Trophoblast cell (in vitro differentiated cells and primary cell): ENCODE data around the gene SMG1. TPM values are rescaled to one million over a fixed set of nuclear protein-coding genes. Genes with fewer than 3 reads are reported as not detected.
"Not testable (repeated sequence)": the region's sequence is repeated elsewhere in the genome, so short reads cannot be mapped to it uniquely, and the experiment has no call there.

ENCODE experiments used
- DNase-seq, 2 donors: peaks; one replicate each; pipeline ENCODE4 v3.0.0-alpha.2; 2016
- H2AFZ ChIP-seq: 2 replicates; pipeline ENCODE4 v1.6.1; 2013; ENCODE audit warnings: low read length, moderate library complexity, mild to moderate bottlenecking; ENCODE audit not compliant: insufficient read depth, poor library complexity
- H2AK5ac ChIP-seq: 2 replicates; pipeline ENCODE4 v1.6.1; 2013; ENCODE audit warnings: mild to moderate bottlenecking, low read length
- H2BK120ac ChIP-seq: 2 replicates; pipeline ENCODE4 v1.6.1; 2013; ENCODE audit warnings: low read length, mild to moderate bottlenecking, moderate library complexity; ENCODE audit not compliant: insufficient read depth, poor library complexity
- H2BK12ac ChIP-seq: 2 replicates; pipeline ENCODE4 v1.6.1; 2013; ENCODE audit warnings: mild to moderate bottlenecking, low read length, moderate library complexity
- H2BK5ac ChIP-seq: 2 replicates; pipeline ENCODE4 v1.6.1; 2013; ENCODE audit warnings: low read length, low read depth, moderate library complexity, mild to moderate bottlenecking; ENCODE audit not compliant: poor library complexity
- H3K14ac ChIP-seq: 2 replicates; pipeline ENCODE4 v1.6.1; 2013; ENCODE audit warnings: mild to moderate bottlenecking, low read length
- H3K18ac ChIP-seq: 2 replicates; pipeline ENCODE4 v1.6.1; 2013; ENCODE audit warnings: mild to moderate bottlenecking, low read length
- H3K23ac ChIP-seq: 2 replicates; pipeline ENCODE4 v1.6.1; 2013; ENCODE audit warnings: low read length
- H3K27ac ChIP-seq: 2 replicates; pipeline ENCODE4 v1.5.1; 2013; ENCODE audit warnings: low read depth, mild to moderate bottlenecking, inconsistent platforms, low read length, moderate library complexity
- H3K27me3 ChIP-seq: 2 replicates; pipeline ENCODE4 v1.6.1; 2013; ENCODE audit warnings: inconsistent platforms, mild to moderate bottlenecking, low read length, moderate library complexity; ENCODE audit not compliant: insufficient read depth
- H3K36me3 ChIP-seq, 2 experiments: 1 replicate in 1 of 2; 2 replicates in 1 of 2; pipeline ENCODE4 v1.6.1; 2013; ENCODE audit warnings: low read length in 2 of 2, mild to moderate bottlenecking in 2 of 2, moderate library complexity in 1 of 2; ENCODE audit not compliant: insufficient read depth in 2 of 2, control insufficient read depth in 1 of 2
- H3K4ac ChIP-seq: 2 replicates; pipeline ENCODE4 v1.6.1; 2013; ENCODE audit warnings: low read depth, mild to moderate bottlenecking, low read length, moderate library complexity
- H3K4me1 ChIP-seq, 2 experiments: 1 replicate in 1 of 2; 2 replicates in 1 of 2; pipeline ENCODE4 v1.6.1; 2013; ENCODE audit warnings: low read length in 2 of 2, mild to moderate bottlenecking in 2 of 2, moderate library complexity in 1 of 2; ENCODE audit not compliant: insufficient read depth in 2 of 2, control insufficient read depth in 1 of 2
- H3K4me2 ChIP-seq: 2 replicates; pipeline ENCODE4 v1.6.1; 2013; ENCODE audit warnings: inconsistent platforms, mild to moderate bottlenecking, low read length, moderate library complexity
- H3K4me3 ChIP-seq: 2 replicates; pipeline ENCODE4 v1.5.1; 2013; ENCODE audit warnings: mild to moderate bottlenecking, low read depth, low read length, inconsistent platforms
- H3K79me1 ChIP-seq: one replicate; pipeline ENCODE4 v1.6.1; 2013; ENCODE audit warnings: low read length
- H3K79me2 ChIP-seq: 2 replicates; pipeline ENCODE4 v1.6.1; 2013; ENCODE audit warnings: low read length, mild to moderate bottlenecking; ENCODE audit not compliant: control insufficient read depth, insufficient read depth, poor library complexity
- H3K9ac ChIP-seq: 2 replicates; pipeline ENCODE4 v1.6.1; 2013; ENCODE audit warnings: mild to moderate bottlenecking, low read length
- H3K9me3 ChIP-seq: 2 replicates; pipeline ENCODE4 v1.6.1; 2013; ENCODE audit warnings: low read depth, mild to moderate bottlenecking, control low read depth, inconsistent platforms, low read length; ENCODE audit not compliant: insufficient read depth
- H4K12ac ChIP-seq: 2 replicates; pipeline ENCODE4 v1.6.1; 2013; ENCODE audit warnings: low read depth, mild to moderate bottlenecking, low read length, moderate library complexity
- H4K8ac ChIP-seq: 2 replicates; pipeline ENCODE4 v1.6.1; 2013; ENCODE audit warnings: low read depth, mild to moderate bottlenecking, low read length, moderate library complexity
- H4K91ac ChIP-seq: one replicate; pipeline ENCODE4 v1.6.1; 2013; ENCODE audit warnings: low read depth, mild to moderate bottlenecking, low read length, moderate library complexity
- WGBS: extraction: QIAGEN DNeasy Blood & Tissue Kit; methylation state at CpG from one replicate; pipeline ENCODE4 v1.1.7; 2013; ENCODE audit warnings: missing lambda C conversion rate; ENCODE audit not compliant: insufficient read length, insufficient coverage; ENCODE audit errors: extremely low coverage; 5-methylcytosine and 5-hydroxymethylcytosine counted together
- polyA plus RNA-seq: library from polyadenylated mRNA; stranded (reverse); fragments of 200-250 nt; gene quantifications from 2 replicates; pipeline ENCODE4 v1.2.3, GENCODE V29; 2013

Gene SMG1
- polyA plus RNA-seq: 15.8 and 16.6 TPM in 2 replicates

DNA sequence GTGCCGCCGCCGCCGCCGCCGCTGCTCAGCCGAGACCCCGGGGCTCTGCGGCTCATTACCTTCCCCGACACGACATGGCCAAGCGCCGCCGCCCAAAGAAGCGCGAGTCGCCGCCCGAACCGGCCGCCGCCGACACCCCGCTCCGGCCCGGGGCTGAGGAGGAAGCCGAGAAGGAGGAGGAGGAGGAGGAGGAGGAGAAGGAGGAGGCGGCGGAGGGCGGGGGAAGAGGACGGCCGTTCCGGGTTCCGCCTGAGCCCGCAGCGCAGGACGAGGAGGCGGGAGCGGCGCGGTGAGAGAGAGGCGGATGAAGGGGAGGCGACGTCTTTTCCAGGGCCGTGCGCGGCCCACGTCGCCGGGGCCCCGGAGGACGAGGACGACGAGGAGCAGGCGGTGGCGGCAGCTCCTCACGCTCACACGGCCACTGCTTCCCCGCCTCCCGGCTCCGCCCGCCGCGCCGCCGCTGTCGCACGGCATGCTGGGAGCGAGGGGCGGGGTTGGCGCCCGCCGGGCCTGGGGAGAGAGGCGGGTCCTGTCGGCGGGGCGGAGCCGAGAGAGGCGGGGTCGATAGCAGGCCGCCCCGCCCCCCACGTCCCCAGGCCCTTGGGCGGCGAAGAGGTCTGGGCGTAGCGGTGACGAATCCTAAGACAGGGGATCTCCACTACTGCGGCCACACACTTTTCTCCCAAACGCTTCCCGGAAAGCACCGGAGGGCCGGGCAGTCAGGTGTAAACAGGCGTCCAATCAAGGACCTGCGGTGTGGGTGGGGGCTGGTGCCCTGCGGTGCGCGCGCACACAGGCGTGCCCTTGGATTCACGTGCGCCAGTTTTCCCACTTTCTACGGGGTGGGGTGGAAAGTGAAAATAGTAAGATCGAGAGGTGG, at the start of gene SMG1:
SMG1 (minus strand) TSS at position 423 of the 880 bp plus-strand sequence; CDS start at position 56, 367 bp downstream.
- H2BK5ac ChIP-seq: peak within 1 kb of the TSS; percentile 96
- peak within 1 kb of the TSS; percentile 87 for H3K4me2 ChIP-seq
- no CpG with 5 or more reads among the region's 104 CpGs for WGBS
- peak within 1 kb of the TSS; percentile 98 for H3K14ac ChIP-seq
- H3K79me1 ChIP-seq, H3K27me3 ChIP-seq, H3K36me3 ChIP-seq, H3K9me3 ChIP-seq, H2BK12ac ChIP-seq, H3K23ac ChIP-seq, H3K79me2 ChIP-seq, H2AK5ac ChIP-seq, H3K4me1 ChIP-seq: not testable (repeated sequence)
- H3K4ac ChIP-seq: peak within 1 kb of the TSS; percentile 80
- peak within 1 kb of the TSS; percentile 94 for H4K12ac ChIP-seq
- peak; percentile 99 for DNase-seq
- H2AFZ ChIP-seq: peak within 1 kb of the TSS; percentile 86
- peak within 1 kb of the TSS; percentile 95 for H3K27ac ChIP-seq
- peak within 1 kb of the TSS; percentile 95 for H4K8ac ChIP-seq
- H3K18ac ChIP-seq: peak within 1 kb of the TSS; percentile 97
- peak within 1 kb of the TSS; percentile 89 for H3K9ac ChIP-seq
- H4K91ac ChIP-seq: peak within 1 kb of the TSS; percentile 89
- H2BK120ac ChIP-seq: peak within 1 kb of the TSS; percentile 77
- H3K4me3 ChIP-seq: peak within 1 kb of the TSS; percentile 94

DNA sequence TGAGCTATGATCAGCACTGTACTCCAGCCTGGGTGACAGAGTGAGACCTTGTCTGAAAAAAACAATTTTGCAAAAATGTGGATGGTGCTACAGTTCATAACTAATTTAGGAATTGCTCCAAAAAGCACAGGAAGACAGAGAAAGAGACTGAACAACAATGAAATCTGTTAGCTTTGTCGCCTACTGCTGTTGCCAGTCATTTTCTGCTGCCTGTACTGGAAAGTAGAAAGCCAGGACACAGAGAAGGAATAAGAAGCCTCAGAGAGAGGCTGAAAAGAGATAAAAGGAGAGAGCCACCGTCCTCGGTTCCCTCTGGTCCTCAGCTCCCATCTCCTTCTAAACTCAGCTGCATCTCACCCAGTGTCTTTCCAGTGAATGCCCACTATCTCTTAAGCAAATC, 48.9 kb upstream of the SMG1 start:
- no peak for DNase-seq
- Histone ChIP-seq H3K9me3 (no peaks in the 10 kb centered on the region), H3K23ac (no peak overlapping the region), H2BK120ac (no peak overlapping the region), H3K4me2 (no peak overlapping the region), H3K27ac (no peak overlapping the region), H2BK5ac (no peak overlapping the region), H4K8ac (no peak overlapping the region), H4K12ac (no peak overlapping the region), H3K27me3 (no peaks in the 10 kb centered on the region), H2AK5ac (no peak overlapping the region), H3K9ac (no peak overlapping the region), H3K14ac (no peak overlapping the region), H3K36me3 (no peaks in the 10 kb centered on the region), H3K79me2 (no peaks in the 10 kb centered on the region), H2AFZ (no peak overlapping the region), H2BK12ac (no peak overlapping the region), H3K4me3 (no peak overlapping the region), H3K4me1 (no peaks in the 10 kb centered on the region), H3K79me1 (no peaks in the 10 kb centered on the region), H3K18ac (no peak overlapping the region), H3K4ac (no peak overlapping the region), H4K91ac (no peak overlapping the region)
- no CpG with 5 or more reads among the region's 3 CpGs for WGBS

DNA sequence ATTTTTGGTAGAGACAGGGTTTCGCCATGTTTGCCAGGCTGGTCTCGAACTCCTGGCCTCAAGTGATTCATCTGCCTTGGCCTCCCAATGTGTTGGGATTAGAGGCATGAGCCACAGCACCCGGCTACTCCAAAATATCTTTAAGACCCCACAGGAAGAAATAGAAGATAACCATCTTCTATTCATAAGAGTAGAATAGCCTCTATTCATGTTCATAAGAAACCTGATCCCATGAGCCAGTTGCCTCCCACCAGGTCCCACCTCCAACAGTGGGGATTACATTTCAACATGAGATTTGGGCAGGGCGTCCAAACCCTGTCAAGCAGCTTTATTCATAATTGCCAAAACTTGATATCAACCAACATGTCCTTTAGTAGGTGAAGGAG, 43.6 kb upstream of the SMG1 start:
- no peak overlapping the region for H3K14ac ChIP-seq
- H4K91ac ChIP-seq: no peak overlapping the region
- H2BK5ac ChIP-seq: no peak overlapping the region

DNA sequence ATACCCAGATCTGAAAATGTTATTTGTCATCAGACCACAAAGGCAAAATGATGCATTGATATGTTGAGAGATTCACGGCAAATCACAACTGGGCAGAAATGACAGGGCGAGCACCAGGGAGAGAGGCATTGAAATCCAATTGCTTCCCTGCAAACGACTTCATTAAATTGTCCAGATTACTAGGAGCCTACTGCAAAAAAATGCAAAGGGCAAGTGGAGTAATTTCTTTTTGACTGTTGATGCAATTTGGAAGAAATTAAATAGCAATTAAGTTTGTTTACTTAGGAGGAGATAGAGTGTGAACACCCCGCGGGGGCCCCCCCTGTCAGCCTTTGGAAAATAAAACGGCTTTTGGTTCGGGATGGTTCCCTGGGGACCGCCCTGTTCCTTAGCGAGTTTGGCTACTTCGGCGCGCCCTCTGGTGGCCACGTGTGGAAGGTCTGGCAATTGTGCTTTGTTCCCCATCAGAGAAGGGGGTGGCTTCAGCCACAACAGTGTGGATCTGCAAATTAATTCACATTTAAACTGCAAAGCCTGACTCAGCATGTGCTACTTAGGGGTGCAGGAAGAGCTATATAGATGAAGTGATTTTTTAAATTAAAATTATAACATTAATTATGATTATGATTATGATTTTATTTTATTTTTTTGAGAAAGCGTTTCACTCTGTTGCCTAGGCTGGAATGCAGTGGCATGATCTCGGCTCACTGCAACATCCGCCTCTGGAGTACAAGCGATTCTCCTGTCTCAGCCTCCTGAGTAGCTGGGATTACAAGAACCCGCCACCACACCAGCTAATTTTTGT, 43.0 kb upstream of the SMG1 start:
- Histone ChIP-seq H2BK5ac (no peak overlapping the region), H3K27me3 (no peaks in the 10 kb centered on the region), H3K4me3 (no peak overlapping the region), H2AFZ (no peak overlapping the region), H3K9ac (no peak overlapping the region), H3K18ac (no peak overlapping the region), H3K36me3 (no peaks in the 10 kb centered on the region), H3K27ac (no peak overlapping the region), H3K14ac (no peak overlapping the region), H2AK5ac (no peak overlapping the region), H4K91ac (no peak overlapping the region), H3K23ac (no peak overlapping the region), H4K12ac (no peak overlapping the region), H3K4ac (no peak overlapping the region), H3K79me1 (no peaks in the 10 kb centered on the region), H3K79me2 (no peaks in the 10 kb centered on the region), H3K9me3 (no peaks in the 10 kb centered on the region), H4K8ac (no peak overlapping the region), H3K4me1 (no peaks in the 10 kb centered on the region), H2BK120ac (no peak overlapping the region), H3K4me2 (no peak overlapping the region), H2BK12ac (no peak overlapping the region)
- DNase-seq: peak; percentile 58 to 88
- no CpG with 5 or more reads among the region's 18 CpGs for WGBS

More for the DNA sequence above, 43.6 kb upstream of the SMG1 start:
- Histone ChIP-seq H4K8ac (no peak overlapping the region), H3K27me3 (no peaks in the 10 kb centered on the region), H2BK12ac (no peak overlapping the region), H3K79me2 (no peaks in the 10 kb centered on the region), H4K12ac (no peak overlapping the region), H3K4ac (no peak overlapping the region), H3K27ac (no peak overlapping the region), H3K9ac (no peak overlapping the region), H2AFZ (no peak overlapping the region), H2AK5ac (no peak overlapping the region), H3K18ac (no peak overlapping the region), H3K4me2 (no peak overlapping the region), H3K9me3 (no peaks in the 10 kb centered on the region), H3K4me1 (no peaks in the 10 kb centered on the region), H3K36me3 (no peaks in the 10 kb centered on the region), H2BK120ac (no peak overlapping the region), H3K23ac (no peak overlapping the region), H3K79me1 (no peaks in the 10 kb centered on the region), H3K4me3 (no peak overlapping the region)
- no CpG with 5 or more reads among the region's 4 CpGs for WGBS
- no peak for DNase-seq
